ENCODE results near the gene C10orf62. TPM values are rescaled to one million over a fixed set of nuclear protein-coding genes. Genes with fewer than 3 reads are reported as not detected.
A peak's percentile ranks its signal among the peaks of the same experiment; 100 is the strongest.
"Not testable (repeated sequence)": the region's sequence is repeated elsewhere in the genome, so short reads cannot be mapped to it uniquely, and the experiment has no call there.

C10orf62 gene
- total RNA-seq, 4 donors from 2014 or later = not detected

GRCh38 chr10:97573021-97573420 is 16.5 kb upstream of the C10orf62 start:
- Histone ChIP-seq H3K4me3 (no peak overlapping the region), H3K9me3 (no peaks in the 10 kb centered on the region), H3K27me3 (peaks cover 0 to 4% (median 0%) of the 10 kb centered on the region in 4 donors), H3K4me1 (peaks cover 23 to 55% (median 34%) of the 10 kb centered on the region in 3 donors), H3K36me3 (peaks cover 0 to 34% (median 0%) of the 10 kb centered on the region in 3 donors), H3K27ac (peak overlapping the region in 3 of 4 donors; percentile 89 to 94 (median 92))
- no peak for DNase-seq
- WGBS, 2 donors = 89% methylated on average over 2 of the region's 2 CpGs; no CpG with 5 or more reads in 1 of the 2 donors
- intact Hi-C loops (cut with DNase I) = no loop called here
- no peak for TF ChIP-seq CTCF (IDR thresholded peaks at IDR 0.05)
- TF ChIP-seq POLR2A (IDR thresholded peaks at IDR 0.05) = no peak

- peaks cover 0 to 27% (median 0%) of the 10 kb centered on the region in 3 donors for H3K36me3 ChIP-seq
- no peak overlapping the region for H3K27ac ChIP-seq
- H3K9me3 ChIP-seq = no peaks in the 10 kb centered on the region
- no peak overlapping the region for H3K4me3 ChIP-seq
- H3K4me1 ChIP-seq = peaks cover 23 to 55% (median 34%) of the 10 kb centered on the region in 3 donors
- intact Hi-C loops (cut with DNase I) = no loop called here
- H3K27me3 ChIP-seq = peaks cover 0 to 7% (median 0%) of the 10 kb centered on the region in 4 donors
- no peak for TF ChIP-seq CTCF (IDR thresholded peaks at IDR 0.05)
- no peak for TF ChIP-seq POLR2A (IDR thresholded peaks at IDR 0.05)
- 31 to 69% methylated on average over 2 of the region's 2 CpGs for WGBS, 2 donors
- no peak for DNase-seq
Observed at GRCh38 chr10:97573672-97574071, 15.8 kb upstream of the C10orf62 start.

GRCh38 chr10:97574374-97575126 is 15.0 kb upstream of the C10orf62 start:
- no peak for TF ChIP-seq POLR2A (IDR thresholded peaks at IDR 0.05)
- TF ChIP-seq CTCF (IDR thresholded peaks at IDR 0.05) = no peak
- DNase-seq = no peak
- intact Hi-C loops (cut with DNase I) = no loop called here
- Histone ChIP-seq H3K4me1 (peaks cover 23 to 55% (median 34%) of the 10 kb centered on the region in 3 donors), H3K9me3 (no peaks in the 10 kb centered on the region), H3K27me3 (peaks cover 0 to 7% (median 0%) of the 10 kb centered on the region in 4 donors), H3K4me3 (no peak overlapping the region), H3K36me3 (peaks cover 0 to 18% (median 0%) of the 10 kb centered on the region in 3 donors), H3K27ac (peak overlapping the region in 2 of 4 donors; percentile 17 to 25)
- 31 to 32% methylated on average over 4 of the region's 4 CpGs for WGBS, 2 donors

- Histone ChIP-seq H3K27me3 (peaks cover 0 to 7% (median 0%) of the 10 kb centered on the region in 4 donors), H3K36me3 (peaks cover 0 to 12% (median 0%) of the 10 kb centered on the region in 3 donors), H3K27ac (peak overlapping the region in 2 of 4 donors; percentile 17 to 25), H3K4me1 (peaks cover 23 to 49% (median 34%) of the 10 kb centered on the region in 3 donors), H3K4me3 (no peak overlapping the region), H3K9me3 (no peaks in the 10 kb centered on the region)
- TF ChIP-seq POLR2A (IDR thresholded peaks at IDR 0.05) (no peak), CTCF (IDR thresholded peaks at IDR 0.05) (no peak)
- DNase-seq = no peak
- 78% methylated on average over 5 of the region's 6 CpGs; no CpG with 5 or more reads in 1 of the 2 donors for WGBS, 2 donors
- intact Hi-C loops (cut with DNase I) = no loop called here
Observed at GRCh38 chr10:97575127-97575668, 14.3 kb upstream of the C10orf62 start.

- H3K27ac ChIP-seq; H3K36me3 ChIP-seq; DNase-seq; H3K4me3 ChIP-seq; H3K27me3 ChIP-seq; intact Hi-C loops (cut with DNase I); H3K9me3 ChIP-seq: not testable (repeated sequence)
- peaks cover 11 to 36% (median 22%) of the 10 kb centered on the region in 3 donors for H3K4me1 ChIP-seq
- WGBS, 2 donors = 38 to 60% methylated on average over 5 of the region's 5 CpGs
Observed at GRCh38 chr10:97576487-97576886, 13.0 kb upstream of the C10orf62 start.
